ENCODE measurements around the gene CRYBB3.

DNA sequence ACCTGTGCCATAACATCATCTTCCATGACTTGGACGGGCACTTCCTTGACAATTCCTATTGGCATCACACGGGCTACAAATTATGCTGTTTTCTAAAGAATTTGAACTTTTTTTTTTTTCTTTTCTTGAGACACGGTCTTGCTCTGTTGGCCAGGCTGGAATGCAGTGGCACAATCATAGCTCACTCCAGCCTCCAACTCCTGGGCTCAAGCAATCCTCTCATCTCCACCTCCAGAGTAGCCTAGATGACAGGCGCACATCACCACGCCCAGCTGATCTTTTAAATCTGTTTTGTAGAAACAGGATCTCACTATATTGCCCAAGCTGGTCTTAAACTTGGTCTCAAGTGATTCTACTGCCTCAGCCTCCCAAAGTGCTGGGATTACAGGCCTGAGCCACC lies 3.3 kb upstream of the CRYBB3 start:
- TF ChIP-seq POLR2AphosphoS5 (IDR thresholded peaks at IDR 0.05; ENCODE audit: insufficient read depth, low read depth, low read length) = no peak
- TF ChIP-seq, protein P1, sequence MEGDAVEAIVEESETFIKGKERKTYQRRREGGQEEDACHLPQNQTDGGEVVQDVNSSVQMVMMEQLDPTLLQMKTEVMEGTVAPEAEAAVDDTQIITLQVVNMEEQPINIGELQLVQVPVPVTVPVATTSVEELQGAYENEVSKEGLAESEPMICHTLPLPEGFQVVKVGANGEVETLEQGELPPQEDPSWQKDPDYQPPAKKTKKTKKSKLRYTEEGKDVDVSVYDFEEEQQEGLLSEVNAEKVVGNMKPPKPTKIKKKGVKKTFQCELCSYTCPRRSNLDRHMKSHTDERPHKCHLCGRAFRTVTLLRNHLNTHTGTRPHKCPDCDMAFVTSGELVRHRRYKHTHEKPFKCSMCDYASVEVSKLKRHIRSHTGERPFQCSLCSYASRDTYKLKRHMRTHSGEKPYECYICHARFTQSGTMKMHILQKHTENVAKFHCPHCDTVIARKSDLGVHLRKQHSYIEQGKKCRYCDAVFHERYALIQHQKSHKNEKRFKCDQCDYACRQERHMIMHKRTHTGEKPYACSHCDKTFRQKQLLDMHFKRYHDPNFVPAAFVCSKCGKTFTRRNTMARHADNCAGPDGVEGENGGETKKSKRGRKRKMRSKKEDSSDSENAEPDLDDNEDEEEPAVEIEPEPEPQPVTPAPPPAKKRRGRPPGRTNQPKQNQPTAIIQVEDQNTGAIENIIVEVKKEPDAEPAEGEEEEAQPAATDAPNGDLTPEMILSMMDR (IDR thresholded peaks at IDR 0.05; ENCODE audit: extremely low read depth in 1 of 2, insufficient read depth in 1 of 2, low read depth in 1 of 2, low read length in 2 of 2) = no peak
- TF ChIP-seq JUN (IDR thresholded peaks at IDR 0.05; ENCODE audit: borderline replicate concordance, insufficient read depth, insufficient read length, low read depth) = no peak
- TF ChIP-seq MYC (IDR thresholded peaks at IDR 0.05; ENCODE audit: low read depth, low read length) = no peak

Data from endothelial cell of umbilical vein (primary cell).